ENCODE data around the gene FN3KRP.

The FN3KRP gene

GRCh38 chr17:82716203-82717010 is at the start of gene FN3KRP:
Gene FN3KRP, plus strand, starts transcription at chr17:82716706. Its CDS starts 50 bp downstream, at chr17:82716756.
- peak within 1 kb of the TSS; percentile 70 for H3K4me3 ChIP-seq (ENCODE audit: low read depth, low read length)
- TF ChIP-seq CTCF (IDR thresholded peaks at IDR 0.05; ENCODE audit: low read depth, low read length, missing control alignments): no peak
- DNase-seq (ENCODE audit: low read depth): peak; percentile 76

GRCh38 chr17:82666931-82667667 is 49.4 kb upstream of the FN3KRP start:
- DNase-seq (ENCODE audit: low read depth): no peak
- TF ChIP-seq CTCF (IDR thresholded peaks at IDR 0.05; ENCODE audit: low read depth, low read length, missing control alignments): no peak
- H3K4me3 ChIP-seq (ENCODE audit: low read depth, low read length): no peak overlapping the region

- TF ChIP-seq CTCF (IDR thresholded peaks at IDR 0.05; ENCODE audit: low read depth, low read length, missing control alignments): no peak
- H3K4me3 ChIP-seq (ENCODE audit: low read depth, low read length): no peak overlapping the region
- no peak for DNase-seq (ENCODE audit: low read depth)
These were observed 48.9 kb upstream of the FN3KRP start for GRCh38 chr17:82667668-82668000.

GRCh38 chr17:82668024-82668630 is 48.4 kb upstream of the FN3KRP start:
- no peak for TF ChIP-seq CTCF (IDR thresholded peaks at IDR 0.05; ENCODE audit: low read depth, low read length, missing control alignments)
- H3K4me3 ChIP-seq (ENCODE audit: low read depth, low read length): no peak overlapping the region
- no peak for DNase-seq (ENCODE audit: low read depth)

GRCh38 chr17:82668631-82669099 is 47.8 kb upstream of the FN3KRP start:
- no peak overlapping the region for H3K4me3 ChIP-seq (ENCODE audit: low read depth, low read length)
- TF ChIP-seq CTCF (IDR thresholded peaks at IDR 0.05; ENCODE audit: low read depth, low read length, missing control alignments): peak; percentile 71
- DNase-seq (ENCODE audit: low read depth): no peak

GRCh38 chr17:82670661-82671450 is 45.6 kb upstream of the FN3KRP start:
- H3K4me3 ChIP-seq (ENCODE audit: low read depth, low read length): no peak overlapping the region
- TF ChIP-seq CTCF (IDR thresholded peaks at IDR 0.05; ENCODE audit: low read depth, low read length, missing control alignments): no peak
- no peak for DNase-seq (ENCODE audit: low read depth)

Measured in GM12864 (cell line).